GM18870 (cell line): ENCODE measurements around the gene ITGB8.

Experiments
- ATAC-seq: cut with Tn5 transposase; IDR thresholded peaks from one replicate; pipeline ENCODE4 v1.9.1; 2021; ENCODE audit warnings: moderate library complexity; ENCODE audit not compliant: unreplicated experiment

The ITGB8 gene

DNA sequence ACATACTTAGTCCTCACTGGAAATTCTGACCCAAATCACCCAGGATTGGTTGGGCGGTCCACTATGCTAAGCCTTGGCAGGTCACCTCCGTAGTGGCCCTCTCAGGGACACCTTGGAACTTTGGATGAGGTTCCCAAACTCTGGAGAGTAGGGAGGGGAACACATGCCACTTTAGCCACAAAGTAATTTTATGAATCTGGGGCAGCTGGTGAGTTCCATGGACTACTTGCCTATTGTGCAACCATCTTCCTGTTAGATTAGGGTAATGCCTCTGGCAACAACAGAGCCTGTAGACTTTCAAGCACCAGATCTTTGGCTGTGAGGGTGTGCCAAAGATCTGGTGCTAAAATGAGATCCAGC, 77.7 kb downstream of the ITGB8 start:
- ATAC-seq = no peak

DNA sequence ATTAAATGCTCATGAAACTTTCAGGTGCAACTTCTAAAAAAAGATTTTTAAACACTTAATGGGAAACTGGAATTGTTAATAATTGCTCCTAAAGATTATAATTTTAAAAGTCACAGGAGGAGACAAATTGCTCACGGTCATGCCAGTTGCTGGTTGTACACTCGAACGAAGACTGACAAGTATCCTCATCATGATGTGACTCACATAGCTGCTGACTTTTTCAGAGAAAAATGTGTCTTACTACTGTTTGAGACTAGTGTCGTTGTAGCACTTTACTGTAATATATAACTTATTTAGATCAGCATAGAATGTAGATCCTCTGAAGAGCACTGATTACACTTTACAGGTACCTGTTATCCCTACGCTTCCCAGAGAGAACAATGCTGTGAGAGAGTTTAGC, 79.3 kb downstream of the ITGB8 start:
- no peak for ATAC-seq

DNA sequence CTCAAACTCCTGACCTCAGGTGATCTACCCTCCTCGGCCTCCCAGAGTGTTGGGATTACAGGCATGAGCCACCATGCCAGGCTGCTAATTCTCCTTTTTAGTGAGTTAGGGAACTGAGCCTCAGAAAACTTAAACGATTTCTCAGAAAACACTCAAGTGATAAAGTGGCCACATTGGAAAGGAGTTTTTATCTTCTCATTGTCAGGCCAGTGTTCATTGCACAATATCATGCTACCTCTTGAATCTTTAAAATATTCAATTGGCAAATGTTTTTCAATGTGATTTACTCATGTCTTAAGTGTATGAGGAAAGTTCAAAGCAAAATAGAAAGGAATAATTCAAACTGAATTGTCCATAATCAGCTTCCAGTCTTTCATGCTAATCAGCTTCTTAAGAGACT, 80.7 kb downstream of the ITGB8 start:
- no peak for ATAC-seq

DNA sequence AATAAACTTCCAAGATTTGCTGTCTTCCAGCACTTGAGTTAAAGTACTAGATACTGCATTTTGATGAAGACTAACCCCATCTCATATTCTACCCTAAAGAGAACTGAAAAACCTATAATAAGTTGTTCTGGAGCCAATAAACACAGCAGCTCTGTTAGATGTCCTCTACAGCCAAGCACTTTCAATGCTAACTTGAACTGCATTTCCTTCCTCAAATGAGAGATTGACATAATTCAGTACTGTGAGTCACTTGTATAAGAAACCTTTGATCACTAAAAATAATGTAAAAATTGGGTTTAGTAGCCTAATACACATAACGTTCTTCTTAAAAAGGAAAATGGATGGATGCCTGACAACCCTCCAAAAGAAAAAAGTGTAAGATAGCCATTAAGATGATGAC, 81.3 kb downstream of the ITGB8 start:
- ATAC-seq = no peak

DNA sequence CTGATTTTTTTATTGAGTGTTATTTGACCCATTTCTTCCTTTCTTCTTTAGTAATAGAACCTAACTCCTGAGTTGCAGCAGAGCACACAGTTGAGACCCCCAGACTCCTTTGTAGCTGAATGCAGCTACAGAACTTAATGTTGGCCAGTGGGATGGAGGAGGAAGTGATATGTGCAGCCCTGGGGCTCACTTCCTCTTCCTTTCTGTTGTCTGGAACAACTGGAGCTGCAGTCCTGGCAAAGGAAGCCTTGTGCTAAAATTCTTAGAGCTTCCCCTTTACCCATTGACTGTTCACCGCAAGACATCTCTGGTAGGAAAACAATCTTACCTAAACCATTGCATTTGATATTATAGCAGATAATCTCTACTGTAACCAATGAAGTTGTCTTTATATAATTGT, 86.6 kb downstream of the ITGB8 start:
- ATAC-seq = no peak

DNA sequence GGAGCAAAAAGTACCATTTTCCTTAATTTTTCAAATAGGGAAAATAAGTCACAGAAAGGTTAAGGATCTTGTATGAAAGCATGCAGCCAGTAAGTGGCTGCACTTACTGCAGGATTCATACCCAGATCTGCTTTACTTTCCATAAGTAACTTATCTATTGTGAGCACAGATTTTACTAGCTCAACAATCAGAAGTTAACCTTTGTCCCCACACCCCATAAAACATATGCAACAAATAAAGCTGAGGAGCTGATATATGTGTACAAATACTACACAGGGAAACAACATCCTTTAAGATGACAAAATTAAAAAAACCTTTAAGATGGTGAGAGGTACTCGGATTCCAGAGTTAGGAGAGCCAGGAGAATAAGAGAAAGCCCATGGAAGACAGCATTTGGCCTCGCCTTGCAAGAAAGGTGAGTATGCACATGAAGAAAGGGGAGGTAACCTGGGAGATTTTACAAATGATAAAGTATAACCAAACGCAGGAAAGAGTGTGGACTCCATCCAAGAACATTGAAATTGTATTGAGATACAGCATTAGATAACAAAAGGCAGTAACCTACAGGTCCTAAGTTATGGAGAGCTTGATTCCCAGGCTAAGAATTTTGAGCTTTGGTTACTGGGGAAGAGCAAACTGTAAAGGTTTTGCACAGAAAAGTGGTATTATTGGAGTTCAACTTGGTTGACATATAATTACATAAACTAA, 87.1 kb downstream of the ITGB8 start:
- ATAC-seq = no peak

DNA sequence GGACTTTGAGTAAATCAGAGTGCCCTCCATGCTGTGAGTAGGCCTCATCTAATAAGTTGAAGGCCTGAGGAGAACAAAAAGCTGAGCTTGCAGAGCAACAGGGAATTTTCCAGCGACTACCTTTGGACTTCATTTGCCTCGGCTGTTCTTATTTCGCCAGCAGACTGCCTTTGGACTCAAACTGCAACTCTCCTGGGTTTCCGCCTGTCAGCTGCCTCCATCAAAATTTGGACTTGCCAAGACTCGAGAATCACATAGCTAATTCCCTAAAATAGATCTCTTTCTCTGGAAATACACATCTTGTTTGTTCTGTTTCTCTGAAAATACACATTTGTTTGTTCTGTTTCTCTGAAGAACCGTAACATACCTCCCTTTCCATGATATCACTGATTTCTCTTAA, 93.8 kb downstream of the ITGB8 start:
- ATAC-seq = no peak

DNA sequence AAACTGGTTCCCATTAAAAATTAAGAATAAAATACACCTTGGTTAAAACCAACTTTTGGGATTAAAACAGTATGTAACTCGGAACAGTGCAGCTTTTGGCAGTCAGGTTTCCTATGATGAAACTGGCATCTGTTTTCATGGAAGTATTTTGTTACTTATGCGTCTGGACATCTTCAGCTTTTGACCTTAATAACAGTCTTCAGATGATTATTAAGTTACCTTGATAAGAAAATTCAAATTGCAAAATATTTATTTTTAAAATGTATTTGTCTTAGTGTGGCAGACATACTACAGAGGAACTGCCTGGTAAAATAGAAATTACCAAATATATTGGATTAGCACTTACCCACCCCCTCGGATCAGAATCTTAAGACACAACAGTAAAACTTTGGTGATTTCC, 100.0 kb downstream of the ITGB8 start:
- ATAC-seq = no peak

DNA sequence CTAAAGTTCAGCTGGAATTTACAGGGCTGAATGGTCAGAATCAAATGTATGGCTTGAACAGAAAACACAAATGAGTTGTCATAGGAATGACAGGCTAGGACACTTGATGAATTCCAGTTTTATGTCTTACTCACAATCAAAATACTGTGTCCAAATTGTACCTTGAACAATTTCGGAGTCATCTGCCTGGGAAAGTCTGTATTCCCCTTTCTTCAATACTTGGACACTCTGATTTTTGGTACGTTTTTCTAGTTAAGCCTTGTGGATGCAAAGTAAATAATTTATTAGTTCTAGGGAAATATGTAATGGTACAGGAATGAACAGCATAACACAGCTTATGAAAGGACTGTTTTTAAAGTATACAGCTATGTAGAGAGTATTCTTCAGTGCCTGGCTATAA, 100.4 kb downstream of the ITGB8 start:
- no peak for ATAC-seq

DNA sequence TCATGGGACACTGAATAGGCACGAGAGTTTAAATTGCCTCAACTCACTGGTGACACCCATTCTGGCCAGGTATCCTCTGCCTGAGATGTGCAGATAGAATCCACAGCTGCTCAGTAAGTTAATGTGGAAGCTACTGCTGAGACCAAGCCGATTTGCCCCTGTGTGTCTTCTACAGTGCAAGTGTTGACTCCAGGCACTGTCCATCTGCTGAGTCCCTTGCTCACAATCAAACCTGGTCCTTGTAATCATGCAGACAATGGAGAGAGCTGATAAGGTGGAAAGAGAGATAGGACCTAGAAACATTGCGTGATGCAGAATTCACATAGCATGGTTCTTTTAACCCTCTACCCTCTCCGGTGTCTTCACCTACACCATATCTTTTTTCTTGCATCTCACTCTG, 101.4 kb downstream of the ITGB8 start:
- no peak for ATAC-seq

DNA sequence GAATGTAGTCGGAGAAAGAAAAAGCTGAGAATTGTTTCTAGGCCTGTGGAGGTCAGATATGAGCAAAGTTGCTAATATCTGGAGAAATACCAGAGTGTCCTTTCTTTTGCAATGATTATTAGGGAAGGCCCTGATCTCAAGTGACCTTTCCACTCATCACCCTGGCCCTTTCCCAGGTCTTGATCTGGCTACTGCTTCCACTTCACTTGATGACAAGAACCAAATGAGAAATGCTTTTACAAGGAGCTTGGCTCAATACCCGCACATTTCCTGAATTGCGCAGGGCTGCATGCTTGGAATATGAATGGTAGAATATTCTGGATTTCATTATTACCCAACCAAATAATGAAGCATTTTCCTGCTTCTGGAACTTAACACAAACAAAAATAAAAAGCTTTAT, 104.6 kb downstream of the ITGB8 start:
- ATAC-seq = no peak

DNA sequence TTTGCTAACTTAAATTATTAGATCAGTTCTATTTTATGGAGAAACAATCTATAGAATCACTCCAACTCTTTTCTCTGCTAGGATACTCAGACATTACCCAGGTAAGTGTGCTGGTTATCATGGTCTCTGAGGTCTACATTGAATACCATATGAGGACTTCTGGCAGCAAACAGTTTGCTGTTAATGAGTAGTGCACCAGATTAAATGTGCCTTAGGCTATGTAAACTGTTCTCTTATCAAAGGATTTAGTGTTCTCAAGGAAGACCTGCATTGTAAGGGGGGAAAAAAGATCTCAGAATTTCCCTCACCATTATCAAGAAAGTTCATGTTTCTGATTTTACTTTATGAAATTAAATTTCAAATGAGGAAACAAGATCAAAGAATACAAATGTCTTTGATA, 107.5 kb downstream of the ITGB8 start:
- ATAC-seq = peak; percentile 6

DNA sequence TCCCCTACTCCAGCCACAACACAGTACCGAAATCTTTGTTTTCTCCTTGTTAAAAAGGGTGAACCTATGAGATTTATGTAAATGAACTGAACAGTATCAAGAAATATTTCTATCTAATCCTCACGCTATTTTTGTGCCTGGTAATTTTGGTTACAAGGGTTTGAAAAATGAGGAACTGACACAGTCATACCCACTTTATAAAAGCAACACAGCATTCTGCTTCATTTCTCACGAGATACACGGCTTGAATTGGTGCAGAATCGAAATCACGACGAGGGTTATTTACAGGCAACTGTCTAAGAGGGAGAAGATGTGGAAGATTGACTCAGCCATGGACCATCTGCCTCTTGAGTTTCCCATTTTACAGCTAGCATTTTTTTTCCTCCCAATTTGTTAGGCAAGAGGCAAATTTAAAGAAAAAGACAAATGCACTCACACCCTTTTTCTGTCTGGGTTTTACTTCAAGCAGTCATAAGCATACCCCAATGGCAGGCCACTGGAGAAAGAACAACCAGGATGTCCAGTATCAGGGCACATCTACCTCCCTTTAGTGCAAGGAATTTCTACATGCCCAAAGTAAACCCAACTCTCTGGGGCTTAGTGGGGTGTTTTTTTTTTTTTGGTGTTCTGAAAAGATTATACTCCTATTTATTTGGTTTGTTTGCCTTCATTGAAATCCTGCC, 108.1 kb downstream of the ITGB8 start:
- ATAC-seq = peak; percentile 88

DNA sequence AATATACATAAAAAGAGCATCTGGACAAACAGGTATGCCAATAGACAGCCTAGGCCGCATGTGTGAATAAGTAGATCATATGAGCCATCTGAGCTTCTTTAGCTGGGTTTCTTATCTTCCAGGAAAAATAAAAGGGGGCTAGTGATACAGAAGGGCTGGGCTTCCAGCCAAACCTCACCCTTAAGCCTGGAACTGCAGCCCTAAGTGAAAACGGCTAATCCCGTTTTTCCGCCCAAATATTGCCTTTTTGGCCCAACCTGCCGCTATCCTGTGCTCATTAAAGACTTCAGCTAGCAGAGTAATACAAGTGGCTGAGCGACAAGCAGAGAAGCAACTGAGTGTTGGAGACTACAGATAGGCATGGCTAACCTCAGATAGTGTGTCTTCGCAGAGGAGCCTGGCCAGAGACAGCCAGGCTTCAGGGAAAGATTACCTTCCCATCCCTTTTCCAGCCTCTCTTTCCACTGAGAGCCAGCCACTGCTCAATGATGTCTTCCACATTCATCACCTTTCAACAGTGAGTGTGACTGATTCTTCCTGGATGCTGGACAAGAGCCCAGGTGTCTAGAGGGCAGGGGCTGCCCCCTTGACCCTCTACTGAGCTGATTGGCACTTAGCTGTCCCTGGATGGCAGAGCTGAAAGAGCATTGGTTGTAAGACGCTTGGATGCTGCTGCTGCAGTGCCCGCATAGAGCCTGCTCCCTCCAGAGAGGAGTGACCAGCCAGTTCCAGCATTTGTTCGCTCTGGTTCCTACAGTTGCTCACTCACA, 108.9 kb downstream of the ITGB8 start:
- ATAC-seq = no peak

DNA sequence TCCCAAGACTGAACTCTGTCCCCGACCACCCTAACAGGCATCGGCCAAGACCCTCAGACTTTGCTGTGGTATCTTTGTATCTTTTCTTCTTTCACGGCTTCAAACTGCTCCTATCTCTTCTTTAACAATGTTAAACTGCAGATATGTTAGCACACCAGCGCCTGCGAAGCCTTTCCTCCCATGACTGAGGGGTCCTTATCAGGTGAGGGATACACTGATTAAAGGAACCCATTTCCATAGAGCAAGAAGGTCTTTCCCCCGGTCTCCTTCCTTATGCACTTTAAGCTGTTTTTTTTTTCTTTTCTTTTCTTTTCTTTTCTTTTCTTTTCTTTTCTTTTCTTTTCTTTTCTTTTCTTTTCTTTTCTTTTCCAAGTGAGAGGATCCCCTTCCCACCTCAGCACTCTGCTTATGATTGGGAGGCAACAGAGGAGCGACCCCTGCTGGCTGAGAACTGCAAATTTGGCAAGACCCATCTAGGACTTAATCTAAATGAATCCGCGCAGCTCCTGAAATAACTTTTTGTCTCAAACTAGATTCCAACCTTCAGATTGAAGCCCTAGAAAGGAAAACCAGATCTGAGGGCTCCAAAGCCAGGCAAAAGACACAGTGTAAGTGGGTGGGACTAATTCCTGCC, 109.9 kb downstream of the ITGB8 start:
- no peak for ATAC-seq

DNA sequence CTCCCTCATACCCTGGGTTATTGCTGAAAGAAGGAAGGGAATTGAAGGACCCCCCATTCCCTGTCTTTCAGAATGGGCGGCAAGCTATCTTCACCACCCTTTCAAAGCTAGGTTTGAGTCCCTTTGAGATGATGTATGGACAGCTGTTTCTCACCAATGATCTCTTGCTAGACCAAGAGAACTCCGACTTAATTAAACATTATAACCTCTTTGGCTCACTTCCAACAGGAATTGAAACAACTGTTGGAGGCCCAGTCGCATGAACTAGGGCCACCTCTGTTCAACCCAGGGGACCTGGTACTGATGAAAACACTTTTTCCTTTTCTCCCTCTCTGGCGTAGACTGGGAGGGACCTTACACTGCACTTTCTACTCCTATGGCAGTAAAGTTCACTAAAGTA, 110.6 kb downstream of the ITGB8 start:
- ATAC-seq = no peak

DNA sequence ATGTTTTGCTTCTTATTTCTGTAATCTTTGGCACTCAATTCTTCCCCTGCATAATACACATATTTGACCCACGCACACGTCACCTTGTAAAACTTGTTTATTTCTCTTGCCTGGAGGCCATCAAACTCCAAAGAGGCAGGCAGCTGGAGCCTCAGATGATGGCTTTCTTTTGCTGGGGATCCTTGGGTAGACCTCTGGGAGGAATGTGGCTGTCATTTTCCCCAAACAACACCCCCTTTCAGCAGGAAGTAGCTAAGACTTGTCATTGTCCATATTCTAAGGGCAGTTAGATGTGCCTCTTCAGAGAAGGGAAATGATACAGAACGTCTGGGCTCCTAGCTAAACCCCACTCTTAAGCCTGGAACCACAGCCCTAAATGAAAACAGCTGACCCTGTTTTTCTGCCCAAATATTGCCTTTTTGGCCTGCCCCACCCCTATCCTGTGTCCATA, 111.3 kb downstream of the ITGB8 start:
- ATAC-seq = no peak

DNA sequence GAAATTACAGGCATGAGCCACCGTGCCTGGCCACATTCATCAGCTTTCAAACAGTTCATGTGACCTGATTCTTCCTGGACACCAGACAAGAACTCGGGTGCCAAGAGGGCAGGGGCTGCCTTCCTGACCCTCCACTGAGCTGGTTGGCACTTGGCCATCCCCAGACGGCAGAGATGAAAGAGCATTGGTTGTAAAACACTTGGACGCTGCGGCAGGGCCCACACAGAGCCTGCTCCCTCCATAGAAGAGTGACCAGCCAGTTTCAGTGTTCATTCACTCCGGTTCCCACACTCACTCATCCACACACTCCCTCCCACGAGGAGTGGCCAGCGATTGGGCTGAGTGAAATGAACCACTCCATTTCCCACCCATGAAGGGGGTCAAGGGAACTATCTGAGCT, 112.3 kb downstream of the ITGB8 start:
- ATAC-seq = no peak

DNA sequence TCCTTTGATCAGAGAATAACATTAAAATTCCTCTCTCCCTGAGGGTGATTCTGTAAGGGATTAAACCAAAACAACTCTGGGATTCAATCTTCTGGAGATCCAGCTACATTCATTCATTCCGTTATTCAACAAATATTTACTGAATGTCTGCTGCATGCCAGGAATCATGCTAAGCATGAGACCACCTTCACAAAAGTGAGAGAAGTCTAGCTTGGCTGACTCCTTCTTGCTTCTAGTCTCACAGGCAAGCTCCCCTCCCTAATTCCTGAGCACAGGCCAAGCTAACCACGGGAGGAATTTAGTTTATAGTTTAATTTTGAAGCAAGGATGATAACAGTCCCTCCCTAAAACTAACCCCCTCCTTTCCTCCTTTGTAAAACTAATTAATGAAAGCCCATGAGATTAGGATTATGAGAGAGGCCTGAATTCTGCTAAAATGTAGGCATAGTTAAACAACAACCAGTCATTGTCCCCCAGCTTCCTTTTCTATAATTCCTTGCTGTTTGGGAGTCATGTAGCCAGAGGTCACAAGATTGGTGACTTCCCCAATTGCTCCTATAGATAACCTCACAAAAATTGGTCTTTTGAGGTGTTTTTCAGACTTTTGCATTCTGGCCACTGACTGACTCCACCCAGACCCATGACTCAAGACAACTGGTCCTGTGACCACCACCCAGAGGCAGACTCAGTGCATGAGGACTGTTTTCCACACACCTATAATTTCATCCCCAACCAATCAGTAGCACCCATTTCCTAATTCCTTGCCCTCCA, 113.5 kb downstream of the ITGB8 start:
- ATAC-seq = no peak

DNA sequence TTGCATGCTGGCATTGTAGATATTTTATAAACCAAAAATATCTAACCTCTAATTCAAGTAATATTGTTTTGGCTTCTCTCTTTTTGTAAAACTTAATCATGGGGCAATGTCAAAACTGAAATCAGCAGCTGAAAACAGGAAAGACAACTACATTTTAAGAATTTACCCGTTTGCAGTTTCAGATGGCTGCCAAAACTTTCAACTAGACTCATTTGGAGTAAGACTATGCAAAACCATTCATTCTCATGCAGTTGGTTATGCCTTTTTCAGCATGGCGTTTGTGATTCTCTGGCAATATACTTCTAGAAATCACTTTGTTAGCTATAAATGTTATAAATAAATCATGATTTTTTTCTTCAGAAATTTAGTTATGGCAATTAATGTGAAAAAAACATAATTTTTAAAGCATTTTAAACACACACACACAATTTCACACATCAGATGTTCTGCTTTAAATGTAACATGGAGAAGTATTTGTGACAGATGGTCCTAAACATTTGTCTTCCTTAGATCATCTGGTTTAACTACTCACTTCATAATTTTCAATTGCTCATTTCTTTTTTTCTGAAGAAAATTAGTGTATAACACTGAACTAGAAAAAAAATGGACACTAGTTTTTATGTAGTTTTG, 116.4 kb downstream of the ITGB8 start:
- ATAC-seq = peak; percentile 82
